Astrocyte of the cerebellum (primary cell): ENCODE data around the gene GLRA2.

ENCODE experiments used
- DNase-seq: peaks from one replicate; pipeline ENCODE4 v3.0.0-alpha.2; 2011; ENCODE audit warnings: low read depth
- H3K4me3 ChIP-seq: 2 replicates; pipeline ENCODE4 v1.5.1; 2011; ENCODE audit warnings: mild to moderate bottlenecking, low read depth, low read length, moderate library complexity
- CTCF ChIP-seq: IDR thresholded peaks from 2 replicates; pipeline ENCODE4 v1.5.1; 2012; ENCODE audit warnings: low read length, low read depth, moderate library complexity, mild to moderate bottlenecking; ENCODE audit errors: missing control alignments
- in situ Hi-C: cut with HindIII; loops from 2 replicates; pipeline ENCODE4 v1.10.0; 2017; ENCODE audit warnings: low sequenced_read_pairs

Gene GLRA2

DNA sequence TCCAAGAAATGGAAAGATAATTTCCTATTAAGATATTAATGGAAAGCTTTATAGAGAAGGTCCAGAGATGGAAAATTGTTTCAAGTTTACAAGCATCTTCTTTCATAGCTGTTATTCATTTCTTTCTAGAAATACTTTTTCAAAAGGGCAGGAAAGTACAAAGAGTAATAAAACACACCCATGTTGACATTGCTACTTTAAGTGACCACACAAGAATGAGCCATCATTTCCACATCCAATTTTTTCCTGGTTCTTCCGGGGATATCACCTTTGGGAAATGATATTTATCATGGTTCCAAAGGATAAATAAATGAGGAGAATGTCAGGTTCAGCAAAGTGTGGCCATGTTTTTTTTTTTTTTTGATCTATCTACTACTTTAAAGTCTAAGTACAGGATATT lies 4.5 kb downstream of the GLRA2 start:
- no peak for DNase-seq
- H3K4me3 ChIP-seq: no peak overlapping the region
- in situ Hi-C loops: no loop called here
- TF ChIP-seq CTCF: no peak

GRCh38 chrX:14546190-14546589 lies 16.9 kb downstream of the GLRA2 start:
- no peak for TF ChIP-seq CTCF
- no peak for DNase-seq
- no peak overlapping the region for H3K4me3 ChIP-seq
- in situ Hi-C loops: no loop called here

DNA sequence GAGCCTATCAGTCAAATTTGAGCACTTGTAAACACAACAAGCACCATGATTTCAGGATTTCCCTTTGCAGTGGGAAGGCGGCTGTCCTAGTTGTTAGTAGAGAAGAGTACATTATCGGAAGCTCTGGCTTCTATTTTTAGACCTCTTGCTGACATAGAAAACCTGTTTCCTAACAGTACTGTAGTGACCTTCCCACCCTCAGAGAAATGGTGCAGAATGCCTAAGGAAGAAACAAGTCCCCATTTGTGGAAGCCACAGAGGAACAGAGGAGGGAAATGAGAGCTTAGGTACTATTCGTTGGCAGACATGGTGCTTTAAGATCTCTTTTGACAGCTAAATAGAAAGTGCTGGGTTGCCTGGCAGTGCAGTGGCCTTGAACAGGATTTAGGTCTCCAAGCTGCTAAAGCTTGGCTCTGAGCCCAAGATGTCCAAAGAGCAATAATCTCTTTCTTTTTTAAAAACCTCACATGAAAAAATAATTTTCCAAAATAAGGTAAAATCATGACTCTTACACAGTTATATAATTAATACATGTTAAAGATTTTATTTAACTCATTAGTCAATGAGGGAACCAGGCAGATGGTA lies 24.9 kb downstream of the GLRA2 start:
- no peak for DNase-seq
- in situ Hi-C loops: no loop called here
- TF ChIP-seq CTCF: no peak
- no peak overlapping the region for H3K4me3 ChIP-seq

DNA sequence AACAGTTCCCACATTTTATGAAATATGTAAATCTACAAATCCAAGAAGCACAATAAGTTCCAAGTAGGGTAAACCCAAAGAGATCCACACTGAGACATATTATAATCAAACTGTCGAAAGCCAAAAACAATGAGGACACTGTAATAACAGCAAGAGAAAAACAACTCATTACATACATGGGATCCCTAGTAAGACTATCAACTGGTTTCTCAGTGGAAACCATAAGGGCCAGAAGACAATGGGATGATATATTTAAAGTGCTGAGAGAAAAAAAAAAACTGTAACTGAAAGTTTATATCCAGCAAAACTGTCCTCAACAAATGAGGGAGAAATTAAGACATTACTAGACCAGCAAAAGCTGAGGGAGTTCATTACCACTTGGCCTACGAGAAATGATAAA lies 34.7 kb downstream of the GLRA2 start:
- TF ChIP-seq CTCF: no peak
- no peak for DNase-seq
- in situ Hi-C loops: no loop called here
- H3K4me3 ChIP-seq: no peak overlapping the region

GRCh38 chrX:14573161-14573560 lies 43.8 kb downstream of the GLRA2 start:
- no peak overlapping the region for H3K4me3 ChIP-seq
- TF ChIP-seq CTCF: no peak
- no peak for DNase-seq
- in situ Hi-C loops: no loop called here

DNA sequence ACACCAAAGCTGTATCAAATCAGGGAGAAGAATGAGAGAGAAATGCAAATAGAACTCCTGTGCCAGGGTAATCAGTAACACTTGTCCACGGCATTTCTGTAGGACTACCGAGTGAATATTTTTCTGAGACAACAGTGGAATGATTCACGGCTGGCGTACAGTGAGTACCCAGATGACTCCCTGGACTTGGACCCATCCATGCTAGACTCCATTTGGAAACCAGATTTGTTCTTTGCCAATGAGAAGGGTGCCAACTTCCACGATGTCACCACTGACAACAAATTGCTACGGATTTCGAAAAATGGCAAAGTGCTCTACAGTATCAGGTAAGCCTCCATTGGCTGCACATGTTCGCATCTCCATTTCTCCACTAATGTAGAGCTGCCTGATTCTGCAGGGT lies 51.7 kb downstream of the GLRA2 start:
- DNase-seq: no peak
- no peak overlapping the region for H3K4me3 ChIP-seq
- no peak for TF ChIP-seq CTCF
- in situ Hi-C loops: no loop called here

- in situ Hi-C loops: no loop called here
- no peak for DNase-seq
- H3K4me3 ChIP-seq: no peak overlapping the region
- no peak for TF ChIP-seq CTCF
Measured at GRCh38 chrX:14584548-14584947, 55.2 kb downstream of the GLRA2 start.
